GM18867 (cell line): Measurements from ENCODE around the gene C8A.

Experiments
- ATAC-seq: cut with Tn5 transposase; IDR thresholded peaks from one replicate; pipeline ENCODE4 v1.9.1; 2021; ENCODE audit warnings: mild to moderate bottlenecking, moderate library complexity; ENCODE audit not compliant: unreplicated experiment

C8A gene

DNA sequence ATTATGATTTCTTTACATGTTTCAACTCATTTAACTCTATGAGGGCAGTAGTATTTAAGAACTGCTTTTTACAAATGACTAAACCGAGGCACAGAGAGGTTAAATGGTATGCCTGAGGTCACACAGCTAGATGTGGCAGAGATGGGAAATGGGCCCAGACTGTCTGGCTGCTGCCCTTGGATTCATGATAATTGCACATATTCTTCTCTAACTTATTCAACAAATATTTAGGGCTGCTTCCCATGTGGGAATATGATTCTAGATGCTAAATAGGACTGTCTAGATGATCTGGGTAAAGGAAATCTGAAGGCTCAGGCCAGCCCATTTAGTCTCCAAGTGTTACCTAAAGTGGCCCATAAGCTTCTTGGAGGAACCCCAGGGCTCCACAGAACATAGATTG is 26.2 kb downstream of the C8A start:
- no peak for ATAC-seq

- no peak for ATAC-seq
Observed at GRCh38 chr1:56881417-56881816, 26.8 kb downstream of the C8A start.

DNA sequence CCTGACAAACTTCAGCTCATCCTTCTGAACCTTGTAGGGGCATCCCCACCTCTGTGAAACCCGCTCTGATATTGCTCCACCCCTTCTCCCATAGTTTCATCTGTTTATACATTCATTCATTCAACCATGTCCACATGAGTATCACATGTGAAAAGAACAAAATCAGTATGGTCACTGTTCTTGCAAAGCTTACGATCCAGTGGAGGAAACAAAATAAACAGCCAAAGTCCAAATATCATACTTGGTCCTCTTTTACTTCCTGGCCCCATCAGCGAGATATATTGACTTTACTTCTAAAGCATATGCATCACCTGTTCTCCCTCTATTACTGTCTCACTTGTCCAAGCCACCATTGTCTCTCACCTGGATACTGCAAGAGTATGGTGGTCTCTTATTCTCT is 35.6 kb downstream of the C8A start:
- ATAC-seq: no peak

GRCh38 chr1:56894014-56894413 is 39.4 kb downstream of the C8A start:
- no peak for ATAC-seq

GRCh38 chr1:56897150-56898004 is 42.8 kb downstream of the C8A start:
- ATAC-seq: no peak

GRCh38 chr1:56898005-56898373 is 43.4 kb downstream of the C8A start:
- no peak for ATAC-seq

DNA sequence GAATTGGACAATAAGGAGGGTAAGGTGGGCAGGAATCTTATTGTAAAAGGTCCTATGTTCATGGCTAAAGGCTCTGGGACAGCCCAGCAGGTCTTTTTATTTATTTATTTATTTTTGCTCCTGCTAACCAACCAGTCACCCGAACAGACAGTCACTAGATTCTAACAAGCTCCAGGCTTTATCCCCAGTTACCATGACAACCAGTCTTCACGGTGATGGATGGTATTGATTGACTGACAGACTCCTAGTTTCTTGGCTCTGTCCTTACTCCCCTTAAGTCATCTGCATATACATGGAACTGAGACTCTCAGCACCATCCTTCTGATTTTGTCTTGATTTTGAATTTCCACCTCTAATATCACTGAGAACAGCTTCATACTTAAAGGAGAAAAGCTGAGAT is 44.3 kb downstream of the C8A start:
- ATAC-seq: no peak

GRCh38 chr1:56901716-56902115 is 47.1 kb downstream of the C8A start:
- no peak for ATAC-seq

- ATAC-seq: no peak
Observed at GRCh38 chr1:56903778-56904177, 49.2 kb downstream of the C8A start.

DNA sequence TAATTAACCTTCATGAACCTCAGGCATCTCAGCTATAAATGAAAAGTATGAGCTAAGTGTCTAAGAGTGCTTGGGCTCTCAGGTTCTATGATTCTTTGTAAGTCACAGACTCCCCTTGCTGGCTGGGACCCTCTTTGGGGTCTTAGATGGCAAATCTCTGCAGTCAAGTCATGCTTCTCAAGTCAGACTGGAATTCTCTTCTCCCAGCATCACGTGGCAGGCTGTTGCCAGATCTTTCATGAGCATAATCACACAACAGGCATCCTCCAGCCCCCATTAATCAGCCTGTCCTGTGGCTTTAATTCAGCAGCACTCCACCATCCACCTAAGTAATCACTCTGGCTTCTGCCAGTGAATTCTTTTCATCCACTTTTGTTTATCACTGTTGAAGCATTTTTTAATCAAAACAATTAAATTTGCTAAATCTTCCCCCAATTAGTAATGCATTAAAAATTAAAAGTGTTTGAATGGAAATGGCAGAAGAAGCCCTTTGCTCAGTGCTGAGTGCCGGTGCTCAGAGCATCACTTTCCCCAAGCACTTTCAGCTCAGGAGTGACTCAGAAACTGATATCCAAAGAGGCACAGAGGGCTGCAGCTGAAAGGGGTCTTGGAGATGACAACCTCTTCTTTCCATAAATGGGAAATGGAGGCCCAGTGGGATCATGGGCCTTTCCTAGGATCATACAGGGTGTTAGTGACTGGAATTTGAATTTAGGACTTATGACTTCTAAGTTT is 50.2 kb downstream of the C8A start:
- ATAC-seq: no peak

DNA sequence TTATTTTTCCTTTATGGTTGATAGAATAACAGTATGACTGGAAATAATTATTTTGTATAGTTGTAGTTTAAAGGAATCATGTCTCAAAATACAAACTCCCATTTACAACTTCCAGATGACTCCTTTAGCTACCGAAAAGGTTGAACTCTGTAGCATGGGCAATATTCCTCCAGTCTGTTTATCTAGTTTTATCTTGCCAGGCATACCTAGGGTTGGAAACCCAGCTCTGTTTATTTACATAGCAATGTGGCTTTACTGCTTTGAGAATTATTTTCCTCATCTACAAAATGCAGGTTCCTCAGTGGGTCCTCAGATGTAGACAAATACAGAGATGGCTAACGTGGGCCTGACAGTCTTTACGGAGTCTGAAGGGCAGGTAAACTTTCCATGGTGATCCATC is 51.1 kb downstream of the C8A start:
- no peak for ATAC-seq

GRCh38 chr1:56908619-56909221 is 54.1 kb downstream of the C8A start:
- no peak for ATAC-seq

GRCh38 chr1:56910441-56910985 is 55.9 kb downstream of the C8A start:
- no peak for ATAC-seq

- no peak for ATAC-seq
Observed at GRCh38 chr1:56911098-56911938, 56.7 kb downstream of the C8A start.

GRCh38 chr1:56912325-56912724 is 57.7 kb downstream of the C8A start:
- no peak for ATAC-seq

GRCh38 chr1:56915960-56916359 is 61.4 kb downstream of the C8A start:
- ATAC-seq: no peak

DNA sequence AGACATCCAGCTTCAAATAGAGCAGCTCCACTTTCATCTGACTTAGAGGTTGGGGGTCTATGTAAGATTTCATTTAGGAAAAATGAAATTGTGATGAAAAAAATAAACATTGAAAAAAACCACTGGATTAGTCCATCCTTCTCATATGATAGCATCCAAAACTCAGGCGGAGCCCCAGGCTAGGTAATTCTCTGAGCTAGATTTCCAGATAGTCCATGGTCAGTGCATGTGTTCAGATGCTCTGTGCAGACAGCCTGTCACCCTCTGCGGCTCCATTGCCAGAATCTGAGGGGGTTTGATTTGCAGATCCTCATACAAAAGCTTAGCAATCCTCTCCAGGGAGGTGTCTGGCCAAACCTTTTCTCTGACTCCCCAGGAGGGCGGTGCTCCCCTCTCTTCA is 62.0 kb downstream of the C8A start:
- no peak for ATAC-seq

- ATAC-seq: no peak
Observed at GRCh38 chr1:56917356-56917755, 62.8 kb downstream of the C8A start.

DNA sequence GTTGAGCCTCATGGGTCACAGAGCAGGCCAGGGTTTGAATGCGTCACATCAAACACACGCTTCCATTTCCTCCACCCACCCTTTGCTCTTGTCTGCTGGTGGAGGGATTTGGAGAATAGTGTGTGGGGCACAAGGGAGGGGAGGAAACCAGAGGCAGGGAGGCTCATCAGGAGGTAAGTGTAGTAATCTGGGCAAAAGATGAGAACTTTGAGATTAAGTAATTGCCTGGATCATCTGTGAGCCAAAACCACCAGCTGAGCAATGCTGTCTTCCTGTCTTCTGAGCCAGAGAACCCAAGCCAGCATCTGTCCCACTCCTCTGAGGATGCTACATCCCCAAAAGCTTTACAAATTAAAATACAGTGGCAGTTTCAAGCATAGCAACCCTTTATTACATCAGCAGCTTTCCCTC is 66.0 kb downstream of the C8A start:
- ATAC-seq: no peak

DNA sequence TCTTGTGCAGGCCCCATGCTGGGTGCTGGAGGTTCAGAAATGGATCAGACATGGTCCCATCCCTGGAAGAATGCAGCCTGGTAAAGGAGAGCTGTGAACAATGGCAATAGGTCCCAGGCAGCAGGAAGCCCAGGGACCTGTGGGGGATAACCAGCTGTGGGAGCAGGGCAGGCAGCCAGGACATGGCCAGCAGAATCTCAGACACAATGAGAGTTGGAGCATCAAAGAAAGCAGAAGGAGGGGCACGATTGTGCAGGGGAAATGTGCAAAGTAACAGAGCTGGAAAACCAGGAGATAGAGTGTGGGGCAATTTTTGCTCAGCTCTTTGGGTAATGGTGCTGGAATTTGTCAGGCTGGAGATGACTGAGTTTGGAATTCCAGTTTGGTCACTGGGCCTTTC is 66.9 kb downstream of the C8A start:
- ATAC-seq: no peak

DNA sequence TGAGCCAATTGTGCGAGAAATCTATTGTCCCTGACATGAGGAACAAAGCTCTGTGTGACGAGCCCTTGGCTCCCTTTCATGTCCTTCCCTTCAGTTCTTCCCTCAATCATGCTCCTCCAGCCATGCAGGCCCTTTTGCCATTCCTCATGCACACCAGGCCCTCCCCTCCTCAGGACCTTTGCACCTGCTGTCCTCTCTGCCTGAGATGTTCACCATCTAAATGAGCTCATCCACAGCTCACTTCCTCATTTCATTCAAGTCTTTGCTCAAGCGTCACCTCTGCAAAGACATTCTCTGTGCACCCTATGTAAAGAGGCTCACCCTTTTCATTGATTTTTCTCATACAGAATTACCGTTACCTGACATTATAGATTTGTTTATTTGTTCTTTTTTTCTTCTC is 67.5 kb downstream of the C8A start:
- ATAC-seq: no peak
